NCI-H146 treated with DMSO at 0.1 percent for 48 hours (cell line): ENCODE results near the gene AVP.

ENCODE experiments used
- DNase-seq: peaks from one replicate; lab custom pipeline; 2025; ENCODE audit not compliant: unreplicated experiment; lab: John Stamatoyannopoulos, UW

AVP gene

DNA sequence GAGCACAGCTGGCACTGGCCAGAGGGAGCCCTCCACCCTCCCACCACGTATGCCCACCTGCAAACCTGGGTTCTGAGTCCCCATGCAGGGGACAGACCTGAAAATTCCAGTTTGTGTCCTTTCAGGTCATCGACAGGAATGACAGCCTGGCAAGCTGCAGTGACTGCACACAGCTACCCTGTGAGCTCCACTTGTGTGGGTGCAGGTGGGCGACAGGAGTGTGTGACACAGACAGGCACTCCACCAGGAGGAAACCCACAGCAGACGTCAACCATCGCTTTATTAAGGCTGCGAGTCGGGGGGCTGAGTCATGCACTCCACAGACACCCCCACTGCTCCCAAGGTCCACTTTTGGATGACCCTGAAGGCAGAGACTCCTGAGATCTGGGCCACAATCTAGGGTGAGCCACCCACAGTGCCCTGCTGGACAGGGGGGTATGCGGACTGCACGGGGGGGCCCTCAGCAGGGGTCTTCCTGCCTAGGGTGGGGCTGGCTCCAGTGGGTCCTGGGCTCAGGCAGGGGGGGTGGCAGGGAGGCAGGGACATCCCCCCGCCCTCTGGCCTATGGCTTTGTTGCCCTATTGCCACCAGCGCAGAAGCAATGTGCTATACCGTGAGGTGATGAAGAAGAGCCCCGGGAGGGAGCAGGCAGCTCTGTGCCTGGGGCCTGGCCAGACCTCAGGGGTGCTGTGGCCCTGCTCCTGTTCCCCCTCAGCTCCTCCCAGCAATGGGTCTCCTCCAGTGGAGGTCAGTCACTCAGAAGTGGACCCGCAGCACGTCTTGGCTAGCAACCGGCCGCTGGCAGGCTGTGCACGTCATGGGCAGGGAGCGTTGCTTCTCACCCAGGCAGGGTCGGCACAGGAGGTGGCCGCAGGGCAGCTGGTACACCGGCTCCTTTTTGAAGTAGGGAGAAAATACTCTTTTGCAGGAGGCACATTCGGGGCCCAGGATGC lies 25.1 kb upstream of the AVP start:
- DNase-seq, result no peak

DNA sequence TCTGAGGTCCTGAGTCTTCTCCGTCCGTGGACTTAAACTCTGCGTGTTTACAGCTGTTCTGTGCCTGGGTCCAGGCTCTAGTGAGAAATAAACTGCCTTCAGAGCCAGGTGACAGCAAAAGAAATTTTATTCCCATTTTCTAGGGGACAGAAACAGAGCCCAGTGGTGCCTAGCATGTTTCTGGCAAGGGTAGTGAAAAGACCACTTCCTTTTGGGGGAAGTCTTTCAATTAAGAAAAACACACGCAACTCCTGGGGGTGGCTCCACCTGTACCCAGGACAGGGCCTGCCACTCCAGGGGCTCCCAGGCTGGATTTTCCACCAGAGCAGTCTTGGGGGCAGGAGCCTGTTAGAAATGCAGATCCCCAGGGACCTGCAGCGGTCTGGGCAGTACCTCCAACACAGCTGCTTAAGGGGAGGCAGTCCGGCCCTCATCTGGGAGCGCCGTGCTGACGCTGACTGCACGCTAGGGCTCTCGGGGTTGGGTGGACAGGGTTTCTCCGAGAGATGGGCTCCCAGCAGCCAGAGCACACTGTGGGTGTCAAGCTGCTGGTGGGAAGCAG lies 23.0 kb upstream of the AVP start:
- DNase-seq, result no peak

DNA sequence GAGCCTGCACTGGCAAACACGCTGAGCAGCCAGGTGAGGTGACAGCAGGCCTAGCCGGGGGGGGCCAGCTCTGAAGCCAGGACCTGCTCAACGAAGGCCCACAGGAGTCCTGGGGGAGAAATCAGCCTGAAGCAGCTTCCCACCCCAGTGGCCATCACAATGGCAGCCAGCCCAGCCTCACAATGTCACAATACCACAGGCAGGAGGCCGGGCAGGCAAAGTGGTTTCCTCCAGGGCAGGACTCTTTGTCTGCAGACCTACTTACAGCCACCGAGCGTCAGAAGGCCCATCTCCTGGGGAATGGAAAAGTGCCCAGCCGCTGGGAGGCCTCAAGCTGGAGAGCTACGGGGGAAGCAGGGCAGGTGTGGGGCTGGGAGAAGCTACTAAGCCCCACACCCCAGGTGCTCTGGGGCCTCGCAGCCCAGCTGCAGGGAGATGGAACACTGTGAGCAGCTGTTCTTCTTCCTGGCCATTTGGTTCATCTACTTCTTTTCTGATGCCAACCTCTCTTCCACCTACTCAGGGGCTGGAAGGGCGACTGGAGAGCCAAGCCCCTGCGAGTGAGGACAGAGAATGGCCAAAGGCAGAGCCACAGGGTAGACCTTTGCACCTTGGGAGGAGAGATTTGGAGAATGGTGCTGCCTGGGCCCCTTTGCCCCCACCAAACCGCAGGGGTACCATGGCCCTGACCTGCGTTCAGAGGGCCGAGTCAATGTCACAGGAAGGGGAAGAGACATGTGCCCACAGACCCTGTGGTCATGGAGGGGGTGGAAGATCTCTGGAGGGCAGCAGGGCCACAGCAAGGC lies 22.3 kb upstream of the AVP start:
- peak; percentile 83 for DNase-seq

DNA sequence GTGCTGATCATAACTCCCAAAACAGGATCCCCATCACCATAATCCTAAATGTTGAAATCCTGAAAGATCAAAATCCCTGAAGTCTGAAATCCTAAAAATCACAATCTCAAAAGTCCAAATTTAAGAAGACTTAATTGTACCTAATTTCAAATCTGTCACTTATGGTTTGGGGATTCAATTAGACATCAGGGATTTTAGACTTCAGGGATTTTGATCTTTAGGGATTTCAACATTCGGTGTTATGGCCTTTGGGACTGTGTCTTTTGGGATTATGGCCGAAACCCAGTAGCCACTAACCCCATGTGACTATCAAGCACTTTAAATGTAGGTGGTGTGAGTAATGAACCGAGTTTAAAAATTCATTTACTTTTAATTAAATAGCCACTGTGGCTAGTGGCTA lies 21.7 kb upstream of the AVP start:
- no peak for DNase-seq

DNA sequence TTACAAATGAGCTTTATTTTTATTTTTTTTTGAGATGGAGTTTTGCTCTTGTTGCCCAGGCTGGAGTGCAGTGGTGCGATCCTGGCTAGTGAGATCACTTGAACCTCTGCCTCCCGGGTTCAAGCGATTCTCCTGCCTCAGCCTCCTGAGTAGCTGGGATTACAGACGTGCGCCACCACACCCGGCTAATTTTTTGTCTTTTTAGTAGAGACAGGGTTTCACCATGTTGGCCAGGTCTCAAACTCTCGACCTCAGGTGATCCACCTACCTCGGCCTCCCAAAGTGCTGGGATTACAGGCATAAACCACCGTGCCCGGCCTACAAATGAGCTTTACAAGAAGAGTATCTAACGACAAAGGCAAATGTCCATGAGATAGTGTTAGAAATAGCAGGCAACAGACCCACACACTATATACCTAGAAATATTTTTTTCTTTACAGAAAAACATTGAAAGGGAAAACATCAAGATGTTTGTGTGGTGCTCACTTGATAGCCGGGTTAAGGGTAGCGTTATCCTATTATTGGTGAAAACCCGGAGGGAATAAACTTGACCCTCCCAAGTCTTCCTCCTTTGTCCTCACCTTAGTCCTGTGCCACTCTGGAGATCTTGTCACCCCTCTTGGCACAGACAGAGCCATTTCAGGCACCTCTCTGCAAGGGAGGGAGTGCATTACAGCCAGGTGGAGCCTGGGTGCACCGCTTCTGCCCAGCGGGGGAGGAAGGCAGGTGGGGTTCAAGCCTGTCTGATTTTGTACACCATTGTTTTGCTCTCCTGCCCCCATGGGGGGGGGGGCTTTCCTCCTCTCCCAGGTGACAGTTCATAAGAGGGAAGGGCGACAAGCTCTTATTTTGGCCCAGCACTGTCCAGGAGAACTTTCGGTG lies 21.0 kb upstream of the AVP start:
- no peak for DNase-seq

DNA sequence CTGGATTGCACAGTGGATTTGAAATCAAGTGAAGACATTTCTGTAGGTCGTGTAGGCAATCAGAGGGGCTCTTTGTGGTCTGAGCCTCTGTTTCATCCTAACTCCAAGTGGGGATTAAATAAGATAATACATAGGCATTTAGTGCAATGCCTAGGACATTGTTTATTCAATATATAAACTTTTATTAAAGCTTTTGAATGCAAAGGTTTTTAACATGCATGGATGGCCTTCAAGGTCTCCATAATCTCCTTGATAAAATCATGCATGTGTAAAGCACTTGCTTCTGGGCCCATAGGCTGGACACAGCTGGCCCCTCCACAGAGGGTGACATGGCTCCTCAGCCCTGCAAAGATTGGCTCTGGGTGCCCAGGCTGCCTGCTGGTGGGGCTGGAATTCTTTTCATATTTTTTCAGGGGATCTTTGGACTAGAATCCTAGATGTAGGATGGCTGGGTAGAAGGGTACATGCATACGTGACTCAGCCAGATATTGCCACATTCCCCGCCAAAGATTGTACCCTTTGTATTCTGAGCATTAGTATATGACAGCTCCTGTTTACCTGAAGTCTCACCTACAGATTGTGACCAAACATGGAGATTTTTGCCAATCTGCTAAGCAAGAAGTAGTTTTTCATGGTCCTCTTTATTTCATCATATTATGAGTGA lies 19.0 kb upstream of the AVP start:
- DNase-seq, result no peak

DNA sequence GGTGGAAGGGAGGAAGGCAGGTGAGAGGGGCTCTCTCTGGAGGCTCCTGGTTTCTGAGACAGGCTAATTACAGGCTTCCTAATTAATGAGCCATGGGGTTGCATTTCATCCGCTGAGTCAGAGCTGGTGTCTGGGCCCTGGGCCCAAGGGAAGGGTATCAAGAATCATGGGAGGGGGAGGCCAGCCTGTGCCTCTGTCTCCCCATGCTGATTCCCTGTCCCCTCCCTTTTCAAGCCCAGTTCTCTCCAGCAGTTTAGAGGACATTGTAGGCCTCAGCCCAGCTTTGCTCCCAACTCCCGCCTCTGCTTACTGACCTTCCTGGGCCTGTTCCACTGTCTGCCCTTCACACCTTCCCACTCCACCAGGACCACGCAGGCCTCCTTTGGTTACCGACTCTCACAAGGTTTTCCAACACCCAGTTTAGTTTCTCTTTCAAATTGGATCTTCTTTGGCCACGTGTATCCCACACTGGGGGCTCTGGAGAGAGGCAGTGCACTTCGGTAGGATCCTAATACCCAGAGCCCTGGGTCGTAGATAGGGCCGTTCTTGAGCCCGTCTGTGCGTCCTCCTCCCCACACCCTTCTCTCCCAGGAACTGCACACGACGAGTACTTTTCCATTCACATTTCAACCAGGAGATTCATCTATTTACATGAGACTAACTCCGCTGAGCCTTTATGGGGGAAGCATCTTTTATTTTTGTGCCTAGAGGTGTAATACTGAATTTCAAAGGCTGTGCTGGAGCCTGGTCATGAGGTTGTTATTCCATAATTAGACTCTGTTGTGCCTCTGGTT lies 18.2 kb upstream of the AVP start:
- DNase-seq, result no peak

DNA sequence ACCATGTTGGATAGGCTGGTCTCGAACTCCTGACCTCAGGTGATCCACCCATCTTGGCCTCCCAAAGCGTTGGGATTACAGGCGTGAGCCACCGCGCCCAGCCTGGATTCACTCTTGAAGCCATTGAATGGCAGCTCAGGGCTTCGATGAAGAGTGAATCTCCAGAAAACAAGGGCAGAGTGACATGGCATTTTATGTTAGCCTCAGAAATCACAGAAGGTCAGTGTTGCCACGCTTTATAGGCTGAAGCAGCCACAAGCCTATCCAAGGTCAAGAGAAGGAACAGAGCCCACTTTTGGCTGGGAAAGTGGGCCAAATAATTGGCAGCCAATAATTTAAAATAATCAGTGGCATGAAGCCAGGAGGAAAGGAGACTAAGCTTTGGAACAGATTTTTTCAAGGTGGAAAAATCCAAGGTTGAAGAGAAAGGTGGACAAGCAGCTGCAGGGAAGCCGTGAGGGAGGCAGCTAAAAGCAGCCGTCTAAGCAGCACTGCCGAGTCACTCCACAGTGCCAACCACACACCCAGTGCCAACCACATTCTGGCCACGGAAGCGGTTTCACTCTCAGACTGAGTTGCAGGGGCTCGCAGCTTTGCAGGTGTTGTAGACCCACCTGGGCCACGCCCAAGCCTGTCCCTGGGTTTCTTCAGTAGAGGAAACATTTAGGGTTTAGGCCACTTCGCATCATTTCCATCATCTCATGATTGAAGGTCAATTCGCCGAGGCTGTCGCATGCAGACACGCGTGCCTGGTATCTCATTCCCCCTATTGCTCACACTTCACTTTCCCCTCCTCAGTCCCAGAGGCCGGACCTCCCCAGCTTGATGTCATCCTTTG lies 17.4 kb upstream of the AVP start:
- no peak for DNase-seq

DNA sequence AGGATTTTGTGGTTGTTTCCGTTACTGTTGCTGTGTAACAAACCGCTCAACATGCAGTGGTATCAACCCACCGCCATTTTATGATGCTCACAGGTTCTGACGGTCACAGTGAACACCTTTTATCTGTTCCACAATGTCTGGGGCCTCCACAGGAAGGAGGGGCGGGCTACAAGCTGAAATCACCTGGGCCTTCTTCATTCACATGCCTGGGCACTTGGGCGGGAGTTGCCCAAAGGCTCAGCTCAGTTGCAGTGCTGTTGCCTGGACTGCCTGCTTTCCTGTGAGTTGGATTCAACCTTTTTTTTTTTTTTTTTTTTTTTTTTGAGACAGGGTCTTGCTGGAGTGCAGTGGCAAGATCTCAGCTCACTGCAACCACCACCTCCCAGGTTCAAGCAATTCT lies 16.7 kb upstream of the AVP start:
- no peak for DNase-seq

DNA sequence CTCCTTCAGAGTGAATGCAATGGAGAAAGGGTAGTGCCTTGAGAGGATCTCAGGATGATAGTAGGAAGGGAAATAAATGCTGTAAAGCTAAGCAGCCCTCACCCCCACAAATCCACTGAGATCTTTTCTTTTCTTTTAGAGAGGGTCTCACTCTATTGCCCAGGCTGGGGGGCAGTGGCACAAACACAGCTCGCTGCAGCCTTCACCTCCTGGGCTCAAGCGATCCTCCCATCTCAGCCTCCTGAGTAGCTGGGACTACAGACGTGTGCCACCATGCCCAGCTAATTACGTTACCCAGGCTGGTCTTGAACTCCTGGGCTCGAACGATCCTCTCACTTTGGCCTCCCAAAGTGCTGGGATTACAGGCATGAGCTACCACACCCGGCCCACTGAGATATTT lies 16.0 kb upstream of the AVP start:
- no peak for DNase-seq

DNA sequence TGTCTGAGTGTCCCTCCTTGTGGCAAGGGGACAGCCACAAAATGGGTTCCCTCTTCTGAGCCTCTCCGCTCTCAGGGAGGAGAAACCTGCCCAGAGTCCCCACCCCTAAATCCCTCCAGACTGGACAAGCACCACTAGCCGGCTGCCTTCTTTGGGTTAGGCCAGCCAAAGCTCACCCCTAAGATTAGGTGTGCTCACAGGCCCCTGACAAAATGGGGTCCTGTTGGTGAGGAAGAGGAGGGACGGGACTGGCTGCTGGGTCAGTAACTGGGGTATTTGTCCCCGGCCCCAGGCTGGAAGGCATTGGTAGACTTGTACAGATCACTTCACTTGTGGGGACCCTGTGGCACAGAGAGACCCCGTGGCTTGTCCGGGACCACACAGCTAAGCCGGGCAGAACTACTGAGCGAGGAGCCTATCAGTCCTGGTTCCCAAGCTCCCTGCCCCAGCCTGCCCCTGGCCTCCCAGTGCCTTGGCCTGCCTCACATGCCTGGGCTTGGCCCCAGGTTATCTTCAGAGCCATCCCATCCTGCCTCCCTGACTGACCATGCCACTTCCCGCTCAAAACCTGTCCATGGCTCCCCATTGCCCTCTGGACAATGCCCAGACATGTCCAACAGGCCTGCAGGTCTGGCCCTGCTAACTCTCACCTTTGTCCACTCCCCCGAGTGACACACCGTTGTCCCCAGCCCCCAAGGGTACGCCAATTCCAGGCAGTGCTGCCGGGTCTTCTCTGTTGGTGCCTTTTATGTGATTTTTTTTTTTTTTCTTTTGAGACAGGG lies 10.5 kb upstream of the AVP start:
- DNase-seq, result no peak

DNA sequence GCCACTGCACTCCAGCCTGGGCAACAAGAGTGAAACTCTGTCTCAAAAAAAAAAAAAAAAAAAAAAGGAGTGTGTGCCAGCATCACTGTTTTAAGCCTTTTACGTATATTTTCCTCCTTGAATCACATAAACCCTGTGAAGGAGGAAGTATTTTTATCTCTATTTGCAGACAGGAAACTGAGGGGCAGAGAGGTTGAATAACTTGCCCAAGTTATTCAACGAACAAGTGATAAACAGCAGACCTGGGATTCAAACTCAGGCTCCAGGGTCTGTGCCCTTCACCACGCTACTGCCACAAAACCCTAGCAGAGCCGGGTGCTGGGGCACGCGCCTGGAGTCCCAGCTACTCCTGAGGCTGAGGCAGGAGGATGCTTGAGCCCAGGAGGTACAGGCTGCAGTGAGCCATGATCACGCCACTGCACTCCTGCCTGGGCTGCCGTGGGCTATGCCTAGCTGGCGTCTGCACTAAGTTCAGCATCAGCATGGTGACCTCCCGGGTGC lies 9.4 kb upstream of the AVP start:
- DNase-seq, result no peak

DNA sequence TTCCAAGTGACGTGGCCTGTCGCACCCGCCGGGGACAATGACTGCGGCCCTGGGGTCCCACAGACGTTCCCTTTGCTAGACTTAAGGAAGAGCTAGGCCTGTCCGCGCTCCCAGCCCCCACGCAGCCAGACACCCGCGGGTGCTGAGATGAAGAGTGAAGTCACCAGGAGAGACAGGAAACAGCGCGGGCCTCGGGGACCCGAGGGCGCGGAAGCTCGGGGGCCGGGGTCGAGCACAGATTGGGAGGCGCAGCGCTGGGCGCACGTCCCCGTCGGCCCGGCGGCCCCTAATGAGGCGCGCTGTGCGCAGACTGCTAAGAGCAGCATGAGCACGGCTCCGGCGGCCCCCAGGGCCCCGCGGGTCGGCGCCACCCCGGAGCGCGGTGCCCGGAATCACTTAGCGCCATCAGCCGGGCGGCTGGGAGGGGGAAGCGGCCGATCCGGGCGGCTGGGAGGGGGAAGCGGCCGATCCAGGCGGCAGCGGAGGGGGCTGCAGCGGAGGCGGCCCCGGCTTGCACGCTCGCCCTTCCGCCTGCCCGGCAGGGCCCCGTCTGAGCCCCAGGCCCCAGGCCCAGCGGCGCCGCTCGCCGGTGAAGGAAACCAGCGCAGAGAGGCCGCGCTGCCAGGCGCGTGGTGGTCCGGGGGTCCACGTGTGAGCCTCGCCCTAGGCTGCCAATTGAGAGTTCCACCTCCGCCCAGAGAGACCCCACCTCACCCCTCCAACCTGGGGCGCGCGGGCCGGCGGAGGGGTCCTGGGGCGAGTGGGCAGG lies 8.3 kb upstream of the AVP start:
- no peak for DNase-seq

DNA sequence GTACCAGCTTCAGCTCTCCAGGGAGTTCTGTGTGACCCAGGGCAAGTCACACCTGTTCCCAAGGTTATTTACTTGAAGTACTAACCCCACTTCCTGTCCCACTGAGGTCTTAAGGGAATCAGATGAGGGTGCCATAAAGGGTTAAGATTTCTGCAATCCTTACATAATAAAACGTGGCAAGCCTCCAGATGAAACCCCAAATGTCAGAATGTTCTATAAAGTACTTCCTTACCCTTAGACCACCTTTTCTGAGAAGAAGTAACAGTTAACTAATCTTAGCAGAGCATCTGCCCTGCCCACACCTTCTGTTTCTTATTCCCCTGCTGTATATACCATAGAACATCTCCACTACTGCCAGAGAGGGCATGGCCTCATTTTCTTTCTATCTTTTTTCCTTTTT lies 6.0 kb upstream of the AVP start:
- no peak for DNase-seq

DNA sequence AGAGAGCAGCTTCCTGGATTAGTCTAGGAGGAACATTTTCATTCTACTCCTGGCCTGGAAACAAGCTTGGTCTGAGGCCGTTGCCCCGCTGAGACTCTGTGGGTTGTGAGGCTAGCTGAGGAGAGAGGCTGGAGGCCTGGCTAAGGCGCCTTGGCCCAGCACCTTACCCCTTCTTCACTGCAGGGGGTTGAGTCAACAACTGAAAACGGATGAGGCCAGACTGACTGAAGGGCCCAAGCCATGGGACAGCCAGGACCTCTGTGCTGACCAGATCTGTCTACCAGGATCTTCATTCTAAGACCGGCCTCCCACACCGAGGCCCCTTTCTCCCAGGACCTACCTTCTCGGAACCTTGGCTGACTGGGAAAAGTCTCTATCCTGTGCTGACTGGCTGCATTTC lies 3.5 kb upstream of the AVP start:
- DNase-seq, result no peak

DNA sequence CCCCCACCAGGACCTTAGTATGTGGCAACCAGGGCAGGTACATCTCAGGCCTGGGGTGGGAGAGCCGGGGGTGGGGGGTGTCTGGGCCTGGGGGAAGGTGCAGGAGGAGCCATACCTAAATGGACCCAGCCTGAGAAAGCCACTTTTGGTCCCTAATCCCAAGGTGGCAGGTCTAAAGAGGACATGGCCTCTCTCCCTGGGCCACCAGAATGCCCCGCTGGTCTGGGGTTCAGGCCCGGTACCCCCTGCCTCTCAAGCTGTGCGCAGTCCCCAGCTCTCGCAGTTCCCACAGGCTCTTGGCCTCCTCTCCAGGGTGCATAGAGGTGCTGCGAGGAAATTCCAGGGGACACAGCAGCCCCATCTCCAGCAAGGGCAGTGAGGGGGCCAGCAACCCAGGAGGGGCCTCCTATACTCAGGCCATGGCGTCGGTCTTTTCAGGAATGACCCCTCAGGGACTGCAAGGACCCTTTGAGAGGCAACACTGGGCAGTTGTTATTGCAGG lies 1.1 kb upstream of the AVP start:
- no peak for DNase-seq

DNA sequence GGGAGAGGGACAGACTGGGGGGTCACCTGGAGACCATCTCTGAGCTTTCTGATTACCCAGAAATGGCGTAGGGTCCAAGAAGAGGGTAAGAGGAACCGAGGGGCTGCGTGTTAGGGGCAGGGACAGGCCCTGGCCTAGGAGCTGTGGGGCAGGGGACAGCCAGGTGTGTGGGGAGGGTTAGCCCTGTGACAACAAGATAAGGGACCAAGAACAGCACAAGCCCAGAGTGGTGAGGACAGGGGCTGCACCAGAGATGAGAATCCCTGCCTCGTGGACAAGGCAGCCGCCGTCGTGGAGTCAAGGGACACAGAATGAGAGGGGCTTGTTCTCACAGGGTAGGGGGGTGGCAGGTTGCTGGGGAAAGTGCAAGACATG lies 449 bp upstream of the AVP start:
- DNase-seq, result no peak
